ENCODE measurements around the gene HGF. TPM values are rescaled to one million over a fixed set of nuclear protein-coding genes. Genes with fewer than 3 reads are reported as not detected.

HGF gene
- total and polyA plus RNA-seq, 2 donors (not counting 1 experiment from before 2014, with no cell fraction given) = 0.25 TPM; not detected in 1

- no peak for ATAC-seq (ENCODE audit: low read depth)
- H3K27me3 Mint-ChIP-seq = no peaks in the 10 kb centered on the region
- H4K20me1 ChIP-seq (ENCODE audit: control insufficient read depth, insufficient read depth, low read length, poor library complexity, severe bottlenecking) = no peaks in the 10 kb centered on the region
- no peaks in the 10 kb centered on the region for H3K79me2 ChIP-seq (ENCODE audit: control insufficient read depth, insufficient read depth, low read length)
- ChIA-PET CTCF (no interaction called here), POLR2A (no interaction called here)
- no peak overlapping the region for H3K9ac ChIP-seq (ENCODE audit: low read length)
- no peak overlapping the region for H3K4me2 ChIP-seq (replicated peaks; ENCODE audit: low read depth, low read length, poor library complexity, severe bottlenecking)
- no CpG with 5 or more reads among the region's 2 CpGs for WGBS (ENCODE audit: insufficient coverage)
- H3K4me3 Mint-ChIP-seq = no peak overlapping the region
- no peak overlapping the region for H3K27ac Mint-ChIP-seq
- H3K36me3 ChIP-seq (replicated peaks in 1 of 2; ENCODE audit: control extremely low read depth in 1 of 2, control insufficient read depth in 1 of 2, extremely low read depth in 1 of 2, insufficient read depth in 2 of 2, low read length in 1 of 2) = no peaks in the 10 kb centered on the region
- TF ChIP-seq CTCF (IDR thresholded peaks at IDR 0.05) = no peak
- no peak for TF ChIP-seq EZH2 (IDR thresholded peaks at IDR 0.05; ENCODE audit: borderline replicate concordance, insufficient read depth, low read depth, low read length, poor library complexity, severe bottlenecking)
- intact Hi-C loops (cut with micrococcal nuclease) = no loop called here
- no peaks in the 10 kb centered on the region for H3K4me1 Mint-ChIP-seq
- H3K4me3 ChIP-seq (ENCODE audit: control extremely low read depth in 1 of 5, extremely low read depth in 1 of 5, insufficient read depth in 1 of 5, low read depth in 2 of 5, low read length in 4 of 5) = no peak overlapping the region
- no peaks in the 10 kb centered on the region for H3K9me3 ChIP-seq (ENCODE audit: control extremely low read depth in 1 of 3, control insufficient read depth in 2 of 3, insufficient read depth in 1 of 3, low read length in 2 of 3)
- no peak overlapping the region for H3K27ac ChIP-seq (ENCODE audit: low read length in 2 of 2)
- no peak for DNase-seq
- H3K27me3 ChIP-seq (replicated peaks in 1 of 4; ENCODE audit: control extremely low read depth in 1 of 4, control insufficient read depth in 3 of 4, insufficient read depth in 4 of 4, low read length in 3 of 4) = no peaks in the 10 kb centered on the region
- no peaks in the 10 kb centered on the region for H3K9me3 Mint-ChIP-seq (ENCODE audit: insufficient read depth)
- no peaks in the 10 kb centered on the region for H3K4me1 ChIP-seq (ENCODE audit: control insufficient read depth in 2 of 2, insufficient read depth in 2 of 2, low read length in 2 of 2)
- H2AFZ ChIP-seq (ENCODE audit: insufficient read depth, low read depth, low read length, poor library complexity, severe bottlenecking) = no peak overlapping the region
Measured at GRCh38 chr7:81745637-81746036, 24.2 kb downstream of the HGF start.

- no peak overlapping the region for H3K9ac ChIP-seq (ENCODE audit: low read length)
- Mint-ChIP-seq H3K4me3 (no peak overlapping the region), H3K4me1 (no peaks in the 10 kb centered on the region), H3K27me3 (no peaks in the 10 kb centered on the region), H3K9me3 (ENCODE audit: insufficient read depth) (no peaks in the 10 kb centered on the region), H3K27ac (no peak overlapping the region)
- DNase-seq (no peak), ATAC-seq (ENCODE audit: low read depth) (no peak)
- CTCF ChIA-PET = no interaction called here
- no peaks in the 10 kb centered on the region for H3K4me1 ChIP-seq (ENCODE audit: control insufficient read depth in 2 of 2, insufficient read depth in 2 of 2, low read length in 2 of 2)
- H2AFZ ChIP-seq (ENCODE audit: insufficient read depth, low read depth, low read length, poor library complexity, severe bottlenecking) = no peak overlapping the region
- no peak overlapping the region for H3K27ac ChIP-seq (ENCODE audit: low read length in 2 of 2)
- no peaks in the 10 kb centered on the region for H3K79me2 ChIP-seq (ENCODE audit: control insufficient read depth, insufficient read depth, low read length)
- H4K20me1 ChIP-seq (ENCODE audit: control insufficient read depth, insufficient read depth, low read length, poor library complexity, severe bottlenecking) = no peaks in the 10 kb centered on the region
- H3K4me2 ChIP-seq (replicated peaks; ENCODE audit: low read depth, low read length, poor library complexity, severe bottlenecking) = no peak overlapping the region
- TF ChIP-seq EZH2 (IDR thresholded peaks at IDR 0.05; ENCODE audit: borderline replicate concordance, insufficient read depth, low read depth, low read length, poor library complexity, severe bottlenecking) (no peak), CTCF (IDR thresholded peaks at IDR 0.05) (no peak)
- H3K36me3 ChIP-seq (replicated peaks in 1 of 2; ENCODE audit: control extremely low read depth in 1 of 2, control insufficient read depth in 1 of 2, extremely low read depth in 1 of 2, insufficient read depth in 2 of 2, low read length in 1 of 2) = no peaks in the 10 kb centered on the region
- H3K9me3 ChIP-seq (ENCODE audit: control extremely low read depth in 1 of 3, control insufficient read depth in 2 of 3, insufficient read depth in 1 of 3, low read length in 2 of 3) = no peaks in the 10 kb centered on the region
- no peak overlapping the region for H3K4me3 ChIP-seq (ENCODE audit: control extremely low read depth in 1 of 5, extremely low read depth in 1 of 5, insufficient read depth in 1 of 5, low read depth in 2 of 5, low read length in 4 of 5)
- no peaks in the 10 kb centered on the region for H3K27me3 ChIP-seq (replicated peaks in 1 of 4; ENCODE audit: control extremely low read depth in 1 of 4, control insufficient read depth in 3 of 4, insufficient read depth in 4 of 4, low read length in 3 of 4)
- POLR2A ChIA-PET = no interaction called here
- intact Hi-C loops (cut with micrococcal nuclease) = no loop called here
Measured at GRCh38 chr7:81744389-81744788, 25.5 kb downstream of the HGF start.

Measured in B cell (primary cell).